Measurements from ENCODE around the gene BTBD1.

- TF ChIP-seq CTCF (IDR thresholded peaks at IDR 0.05), result no peak
- TF ChIP-seq EZH2 (IDR thresholded peaks at IDR 0.05), result no peak
- peak; percentile 1 for TF ChIP-seq EZH2phosphoT487 (IDR thresholded peaks at IDR 0.05)
These were observed 548 bp upstream of the BTBD1 start for GRCh38 chr15:83067638-83067962.
